Osteoblast (primary cell): ENCODE data around the gene TGM3. TPM values are rescaled to one million over a fixed set of nuclear protein-coding genes. Genes with fewer than 3 reads are reported as not detected.

Source experiments
- DNase-seq: peaks from one replicate; pipeline ENCODE4 v3.0.0; 2011; ENCODE audit warnings: low spot score, mixed read lengths; ENCODE audit not compliant: insufficient read length; ENCODE audit errors: missing footprints
- H2AFZ ChIP-seq: 2 replicates; pipeline ENCODE4 v1.6.0; 2011; ENCODE audit warnings: mild to moderate bottlenecking, low read length
- H3K27ac ChIP-seq: 2 replicates; pipeline ENCODE4 v1.5.1; 2011; ENCODE audit warnings: mild to moderate bottlenecking, low read depth, low read length, moderate library complexity
- H3K27me3 ChIP-seq: 2 replicates; pipeline ENCODE4 v1.6.0; 2012; ENCODE audit warnings: mild to moderate bottlenecking, control low read depth, inconsistent platforms, low read length, moderate library complexity; ENCODE audit not compliant: insufficient read depth
- H3K36me3 ChIP-seq: 2 replicates; pipeline ENCODE4 v1.5.1; 2011; ENCODE audit warnings: mild to moderate bottlenecking, low read length, control low read depth, moderate library complexity; ENCODE audit not compliant: insufficient read depth
- H3K4me1 ChIP-seq: 2 replicates; pipeline ENCODE4 v1.5.1; 2011; ENCODE audit warnings: mild to moderate bottlenecking, low read length, control low read depth, moderate library complexity; ENCODE audit not compliant: insufficient read depth
- H3K4me2 ChIP-seq: 2 replicates; pipeline ENCODE4 v1.6.0; 2011; ENCODE audit warnings: mild to moderate bottlenecking, low read length; ENCODE audit not compliant: insufficient read depth
- H3K4me3 ChIP-seq: fragments of 200-600 bp; sonication (generic); 3 replicates; pipeline ENCODE4 v1.5.1; 2012; ENCODE audit warnings: mild to moderate bottlenecking, low read length, inconsistent platforms; ENCODE audit not compliant: insufficient read depth
- H3K79me2 ChIP-seq: 2 replicates; pipeline ENCODE4 v1.6.0; 2012; ENCODE audit warnings: mild to moderate bottlenecking, low read length, control low read depth, inconsistent platforms; ENCODE audit not compliant: insufficient read depth
- H3K9me3 ChIP-seq: 2 replicates; pipeline ENCODE4 v1.5.1; 2011; ENCODE audit warnings: low read depth, low read length, control low read depth
- H4K20me1 ChIP-seq: 2 replicates; pipeline ENCODE4 v1.6.0; 2012; ENCODE audit warnings: mild to moderate bottlenecking, low read length, control low read depth; ENCODE audit not compliant: insufficient read depth
- total RNA-seq: library from RNA; depleted of rRNA; stranded (reverse); fragments of >200 nt; gene quantifications from 2 replicates; pipeline ENCODE4 v1.2.3, GENCODE V29; 2012
- TF ChIP-seq, protein P1 (sequence below): IDR thresholded peaks from 2 replicates; pipeline ENCODE4 v1.5.1; 2011; ENCODE audit warnings: mild to moderate bottlenecking, low read depth, low read length, moderate library complexity; ENCODE audit errors: extremely low read depth

TGM3 gene
- total RNA-seq, 1 donor: not detected

DNA sequence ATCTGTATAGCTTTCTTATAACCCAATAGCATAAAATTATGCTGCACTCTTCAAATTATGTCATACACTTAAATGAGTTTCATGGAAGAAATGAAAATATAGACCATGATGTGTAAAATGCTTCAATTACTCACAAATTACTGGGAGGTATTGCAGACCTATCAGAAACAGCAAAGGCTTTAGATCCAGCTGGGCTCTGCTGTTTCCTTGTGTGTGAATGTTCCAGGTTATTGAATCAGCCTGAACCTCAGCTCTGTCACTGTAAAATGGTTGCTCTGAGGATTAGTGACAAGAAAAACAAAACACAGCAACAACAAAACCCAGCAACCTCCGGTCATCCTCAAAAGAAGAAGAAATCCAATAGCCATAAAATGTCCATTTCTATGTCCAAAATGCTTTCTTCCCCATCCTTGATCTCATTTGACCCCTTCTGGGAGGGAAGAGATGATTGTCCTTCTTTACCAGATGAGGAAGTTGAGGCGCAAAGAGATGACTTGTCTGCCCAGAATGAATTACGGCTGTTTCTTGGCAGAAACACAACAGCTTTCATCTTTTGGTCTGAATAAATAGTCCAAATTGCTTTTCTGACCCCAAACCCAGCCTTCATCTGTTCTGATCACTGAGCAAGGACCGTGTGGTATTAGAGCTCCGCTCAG lies 42.7 kb downstream of the TGM3 start:
- H3K4me1 ChIP-seq: no peaks in the 10 kb centered on the region
- TF ChIP-seq, protein P1, sequence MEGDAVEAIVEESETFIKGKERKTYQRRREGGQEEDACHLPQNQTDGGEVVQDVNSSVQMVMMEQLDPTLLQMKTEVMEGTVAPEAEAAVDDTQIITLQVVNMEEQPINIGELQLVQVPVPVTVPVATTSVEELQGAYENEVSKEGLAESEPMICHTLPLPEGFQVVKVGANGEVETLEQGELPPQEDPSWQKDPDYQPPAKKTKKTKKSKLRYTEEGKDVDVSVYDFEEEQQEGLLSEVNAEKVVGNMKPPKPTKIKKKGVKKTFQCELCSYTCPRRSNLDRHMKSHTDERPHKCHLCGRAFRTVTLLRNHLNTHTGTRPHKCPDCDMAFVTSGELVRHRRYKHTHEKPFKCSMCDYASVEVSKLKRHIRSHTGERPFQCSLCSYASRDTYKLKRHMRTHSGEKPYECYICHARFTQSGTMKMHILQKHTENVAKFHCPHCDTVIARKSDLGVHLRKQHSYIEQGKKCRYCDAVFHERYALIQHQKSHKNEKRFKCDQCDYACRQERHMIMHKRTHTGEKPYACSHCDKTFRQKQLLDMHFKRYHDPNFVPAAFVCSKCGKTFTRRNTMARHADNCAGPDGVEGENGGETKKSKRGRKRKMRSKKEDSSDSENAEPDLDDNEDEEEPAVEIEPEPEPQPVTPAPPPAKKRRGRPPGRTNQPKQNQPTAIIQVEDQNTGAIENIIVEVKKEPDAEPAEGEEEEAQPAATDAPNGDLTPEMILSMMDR: no peak
- peak; percentile 13 for DNase-seq

DNA sequence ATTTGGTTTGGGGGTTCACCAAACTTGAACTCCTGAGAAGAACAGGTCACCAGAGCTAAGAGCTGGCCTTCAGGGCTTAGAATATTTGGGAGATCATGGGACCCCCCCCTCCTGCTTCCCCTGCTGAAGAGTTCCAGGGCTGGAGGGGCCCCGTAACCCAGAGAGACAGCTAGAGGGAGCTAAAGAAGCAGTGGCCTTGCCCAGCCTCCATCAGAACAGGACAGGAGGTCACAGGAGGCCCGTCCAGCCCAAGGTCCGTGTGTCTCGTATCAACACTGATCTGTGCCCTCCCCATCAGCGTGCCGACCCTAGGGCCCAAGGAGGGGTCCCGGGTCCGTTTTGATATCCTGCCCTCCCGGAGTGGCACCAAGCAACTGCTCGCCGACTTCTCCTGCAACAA lies 44.3 kb downstream of the TGM3 start:
- Histone ChIP-seq H3K36me3 (no peaks in the 10 kb centered on the region), H3K4me1 (no peaks in the 10 kb centered on the region), H3K4me3 (no peak overlapping the region), H3K27me3 (peaks cover 6% of the 10 kb centered on the region), H3K27ac (no peak overlapping the region), H3K79me2 (no peaks in the 10 kb centered on the region), H3K9me3 (no peaks in the 10 kb centered on the region), H3K4me2 (no peak overlapping the region), H4K20me1 (no peaks in the 10 kb centered on the region), H2AFZ (no peak overlapping the region)
- peak; percentile 62 for DNase-seq
- TF ChIP-seq, protein P1: no peak

More for the DNA sequence above, 42.7 kb downstream of the TGM3 start:
- Histone ChIP-seq H3K4me2 (no peak overlapping the region), H3K36me3 (no peaks in the 10 kb centered on the region), H3K27ac (no peak overlapping the region), H2AFZ (no peak overlapping the region), H3K27me3 (peaks cover 9% of the 10 kb centered on the region), H3K79me2 (no peaks in the 10 kb centered on the region), H3K9me3 (no peaks in the 10 kb centered on the region), H4K20me1 (no peaks in the 10 kb centered on the region), H3K4me3 (no peak overlapping the region)

DNA sequence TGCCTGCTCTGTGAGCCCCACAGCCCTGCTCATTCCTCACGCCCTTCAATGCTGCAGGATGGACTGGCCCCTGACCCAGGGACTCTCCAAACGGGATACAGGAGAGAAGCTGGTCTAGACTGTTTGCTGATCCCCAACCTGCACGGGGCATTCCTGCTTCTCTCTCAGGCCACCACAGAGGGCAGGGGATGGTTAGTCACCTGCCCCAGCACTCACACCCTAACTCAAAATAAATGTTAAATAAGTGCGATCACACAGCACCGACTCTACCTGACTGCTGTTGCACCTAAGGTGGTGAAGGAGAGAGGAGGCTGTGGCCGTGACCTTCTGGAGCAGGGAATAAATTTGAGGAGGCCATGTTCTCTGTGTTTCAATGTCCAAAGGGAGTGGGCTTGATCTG lies 45.0 kb downstream of the TGM3 start:
- Histone ChIP-seq H2AFZ (no peak overlapping the region), H3K36me3 (no peaks in the 10 kb centered on the region), H3K27me3 (peaks cover 6% of the 10 kb centered on the region), H4K20me1 (no peaks in the 10 kb centered on the region), H3K27ac (no peak overlapping the region), H3K79me2 (no peaks in the 10 kb centered on the region), H3K9me3 (no peaks in the 10 kb centered on the region), H3K4me2 (no peak overlapping the region), H3K4me1 (no peaks in the 10 kb centered on the region), H3K4me3 (no peak overlapping the region)
- TF ChIP-seq, protein P1: no peak
- no peak for DNase-seq

DNA sequence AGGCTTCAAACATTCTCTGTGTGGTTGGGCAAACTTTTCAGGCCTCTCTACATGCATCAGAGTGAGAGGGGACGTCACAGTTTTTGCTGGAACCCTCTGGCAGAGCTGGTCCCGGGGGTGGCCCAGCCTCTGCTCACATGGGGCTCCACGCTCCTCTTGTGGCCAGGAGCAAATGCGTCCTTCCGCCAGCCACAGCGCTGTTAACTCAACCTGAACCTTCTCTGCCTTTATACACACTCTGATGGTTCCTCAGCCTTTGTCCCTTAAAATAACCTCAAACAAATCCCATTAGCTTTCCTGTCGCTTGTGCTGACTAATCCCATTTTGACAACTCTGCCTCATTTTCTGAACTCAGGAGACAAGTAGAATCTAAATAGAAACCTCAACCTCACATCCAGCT lies 45.5 kb downstream of the TGM3 start:
- Histone ChIP-seq H3K9me3 (no peaks in the 10 kb centered on the region), H2AFZ (no peak overlapping the region), H3K27ac (no peak overlapping the region), H4K20me1 (no peaks in the 10 kb centered on the region), H3K36me3 (no peaks in the 10 kb centered on the region), H3K27me3 (peaks cover 6% of the 10 kb centered on the region), H3K79me2 (no peaks in the 10 kb centered on the region), H3K4me2 (no peak overlapping the region), H3K4me3 (no peak overlapping the region), H3K4me1 (no peaks in the 10 kb centered on the region)
- DNase-seq: no peak
- TF ChIP-seq, protein P1: no peak
